ENCODE data around the gene TCF4. TPM values are rescaled to one million over a fixed set of nuclear protein-coding genes. Genes with fewer than 3 reads are reported as not detected.

TCF4 gene
- total RNA-seq, 2 experiments from 2014 or later: 75.9 to 76.0 TPM

DNA sequence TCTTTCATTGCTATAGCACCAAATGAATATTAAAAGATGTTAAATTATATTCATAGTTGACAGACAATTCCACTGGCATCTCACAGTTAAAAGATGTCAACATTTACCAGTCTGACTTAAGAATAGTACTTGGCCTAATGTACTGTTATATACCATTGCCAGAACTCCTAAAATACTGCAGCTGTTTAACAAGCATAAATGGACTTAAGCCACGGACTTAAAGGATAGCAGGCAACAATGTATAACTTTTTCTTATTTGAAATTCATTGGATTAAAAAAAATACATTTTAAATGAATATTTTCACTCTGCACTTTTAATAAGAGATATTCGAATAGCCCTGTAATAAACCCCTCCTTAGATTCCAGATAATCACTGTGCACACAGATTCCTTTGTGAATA lies 3.8 kb downstream of the TCF4 start:
- no peak overlapping the region for H3K27ac ChIP-seq (ENCODE audit: low read depth, low read length, poor library complexity, severe bottlenecking)
- BruUV-seq (replicated peaks): no TSS peak
- peak overlapping the region; percentile 81 for H3K4me2 ChIP-seq (ENCODE audit: low read length)
- CTCF ChIA-PET (ENCODE audit: unreplicated experiment): no interaction called here
- no peaks in the 10 kb centered on the region for H3K9me3 ChIP-seq (ENCODE audit: low read length)
- H3K4me3 ChIP-seq (ENCODE audit: low read depth, low read length, poor library complexity, severe bottlenecking): peak overlapping the region; percentile 19
- intact Hi-C loops (cut with micrococcal nuclease; ENCODE audit: unreplicated experiment): loop anchor here (10.0 kb wide), 1 partner anchor 1229 kb away; the partner anchor contains the start of genes C18orf54 and STARD6
- POLR2A ChIA-PET: interaction anchor here (1.2 kb wide), 1 partner anchor 135 kb away, joined by 4 read pairs; no protein-coding TSS in a partner anchor
- peaks cover 43% of the 10 kb centered on the region for H3K4me1 ChIP-seq (ENCODE audit: insufficient read depth, low read length, poor library complexity, severe bottlenecking)
- H4K20me1 ChIP-seq (ENCODE audit: insufficient read depth, low read length): no peaks in the 10 kb centered on the region
- no peak for DNase-seq (ENCODE audit: low spot score)
- no peak for TF ChIP-seq EZH2phosphoT487 (IDR thresholded peaks at IDR 0.05; ENCODE audit: borderline replicate concordance, low read depth, low read length)
- TF ChIP-seq, protein P1, sequence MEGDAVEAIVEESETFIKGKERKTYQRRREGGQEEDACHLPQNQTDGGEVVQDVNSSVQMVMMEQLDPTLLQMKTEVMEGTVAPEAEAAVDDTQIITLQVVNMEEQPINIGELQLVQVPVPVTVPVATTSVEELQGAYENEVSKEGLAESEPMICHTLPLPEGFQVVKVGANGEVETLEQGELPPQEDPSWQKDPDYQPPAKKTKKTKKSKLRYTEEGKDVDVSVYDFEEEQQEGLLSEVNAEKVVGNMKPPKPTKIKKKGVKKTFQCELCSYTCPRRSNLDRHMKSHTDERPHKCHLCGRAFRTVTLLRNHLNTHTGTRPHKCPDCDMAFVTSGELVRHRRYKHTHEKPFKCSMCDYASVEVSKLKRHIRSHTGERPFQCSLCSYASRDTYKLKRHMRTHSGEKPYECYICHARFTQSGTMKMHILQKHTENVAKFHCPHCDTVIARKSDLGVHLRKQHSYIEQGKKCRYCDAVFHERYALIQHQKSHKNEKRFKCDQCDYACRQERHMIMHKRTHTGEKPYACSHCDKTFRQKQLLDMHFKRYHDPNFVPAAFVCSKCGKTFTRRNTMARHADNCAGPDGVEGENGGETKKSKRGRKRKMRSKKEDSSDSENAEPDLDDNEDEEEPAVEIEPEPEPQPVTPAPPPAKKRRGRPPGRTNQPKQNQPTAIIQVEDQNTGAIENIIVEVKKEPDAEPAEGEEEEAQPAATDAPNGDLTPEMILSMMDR (conservative IDR thresholded peaks at IDR 0.05; ENCODE audit: low read length): no peak
- H3K79me2 ChIP-seq (ENCODE audit: insufficient read depth, low read depth, low read length): peaks cover 61% of the 10 kb centered on the region; the same call in 1 of the 2 replicates
- no peak overlapping the region for H2AFZ ChIP-seq (ENCODE audit: low read length)
- H3K9me2 ChIP-seq (ENCODE audit: insufficient read depth, low read length): no peaks in the 10 kb centered on the region
- peaks cover 45% of the 10 kb centered on the region for H3K36me3 ChIP-seq (ENCODE audit: insufficient read depth, low read length)

DNA sequence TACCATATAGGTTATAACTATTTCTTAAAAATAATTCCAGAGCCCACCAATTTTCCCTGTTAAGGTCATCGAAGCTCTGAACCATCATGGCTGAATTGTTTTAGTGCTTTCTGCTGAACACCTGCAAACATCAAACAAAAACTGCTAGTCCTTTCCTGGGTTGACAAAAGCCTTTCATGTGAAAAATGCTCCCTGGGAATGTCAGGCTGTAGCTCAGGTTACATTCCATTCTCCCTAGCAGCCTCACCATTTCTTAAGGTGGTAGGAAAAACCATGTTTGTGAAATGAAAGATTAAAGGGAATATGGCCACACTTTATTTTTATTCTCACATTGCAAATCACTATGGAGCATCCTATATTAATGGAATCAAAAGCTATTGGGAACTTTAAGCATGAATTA lies 5.7 kb downstream of the TCF4 start:
- H3K9me3 ChIP-seq (ENCODE audit: low read length): no peaks in the 10 kb centered on the region
- ChIA-PET CTCF (ENCODE audit: unreplicated experiment) (no interaction called here), POLR2A (no interaction called here)
- intact Hi-C loops (cut with micrococcal nuclease; ENCODE audit: unreplicated experiment): loop anchor here (10.0 kb wide), 1 partner anchor 1228 kb away; the partner anchor contains the start of genes C18orf54 and STARD6
- H3K4me2 ChIP-seq (ENCODE audit: low read length): peak overlapping the region; percentile 28; the same call in 1 of the 2 replicates
- no peaks in the 10 kb centered on the region for H3K9me2 ChIP-seq (ENCODE audit: insufficient read depth, low read length)
- TF ChIP-seq, protein P1 (conservative IDR thresholded peaks at IDR 0.05; ENCODE audit: low read length): no peak
- no peak for TF ChIP-seq EZH2phosphoT487 (IDR thresholded peaks at IDR 0.05; ENCODE audit: borderline replicate concordance, low read depth, low read length)
- no peaks in the 10 kb centered on the region for H4K20me1 ChIP-seq (ENCODE audit: insufficient read depth, low read length)
- peaks cover 54% of the 10 kb centered on the region; the same call in 1 of the 2 replicates for H3K79me2 ChIP-seq (ENCODE audit: insufficient read depth, low read depth, low read length)
- DNase-seq (ENCODE audit: low spot score): no peak
- no TSS peak for BruUV-seq (replicated peaks)
- peaks cover 43% of the 10 kb centered on the region for H3K4me1 ChIP-seq (ENCODE audit: insufficient read depth, low read length, poor library complexity, severe bottlenecking)
- H2AFZ ChIP-seq (ENCODE audit: low read length): no peak overlapping the region
- no peak overlapping the region for H3K4me3 ChIP-seq (ENCODE audit: low read depth, low read length, poor library complexity, severe bottlenecking)
- peaks cover 60% of the 10 kb centered on the region for H3K36me3 ChIP-seq (ENCODE audit: insufficient read depth, low read length)
- no peak overlapping the region for H3K27ac ChIP-seq (ENCODE audit: low read depth, low read length, poor library complexity, severe bottlenecking)

DNA sequence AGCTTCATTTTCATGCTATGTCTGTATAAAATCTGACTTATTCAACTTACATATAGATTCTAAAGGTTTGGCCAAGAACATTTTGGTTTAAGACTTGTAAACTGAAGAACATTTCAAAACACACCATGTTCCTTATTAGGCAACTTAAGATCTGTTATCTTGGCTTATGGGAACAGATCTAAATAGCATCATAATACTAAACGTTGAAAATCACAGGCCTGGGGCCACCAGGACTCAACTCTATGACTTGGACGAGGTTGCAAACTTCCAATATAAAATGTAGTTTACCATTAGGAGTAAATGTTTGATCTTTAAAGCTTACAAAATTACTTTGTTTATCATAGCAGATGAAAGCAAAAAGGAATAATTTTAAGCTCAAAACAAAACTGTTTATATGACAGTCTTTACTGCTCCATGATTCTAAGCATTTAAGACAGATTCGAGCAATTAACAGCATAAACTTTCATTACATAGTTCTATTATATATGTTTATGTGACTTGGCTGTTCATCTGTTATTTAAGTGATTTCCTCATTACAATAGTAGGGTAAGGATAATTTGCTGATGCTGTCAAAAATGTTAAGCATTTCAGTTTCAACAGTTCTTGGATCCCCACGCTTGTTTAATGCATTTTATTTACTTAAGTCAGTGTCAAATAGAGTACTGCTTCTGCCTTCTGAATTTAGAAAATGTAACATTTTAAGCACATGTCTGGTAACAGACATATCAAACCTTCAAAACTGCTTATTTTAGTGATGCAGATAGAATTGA lies 8.3 kb downstream of the TCF4 start:
- no peak for TF ChIP-seq EZH2phosphoT487 (IDR thresholded peaks at IDR 0.05; ENCODE audit: borderline replicate concordance, low read depth, low read length)
- TF ChIP-seq, protein P1 (conservative IDR thresholded peaks at IDR 0.05; ENCODE audit: low read length): no peak
- Histone ChIP-seq H3K9me2 (ENCODE audit: insufficient read depth, low read length) (no peaks in the 10 kb centered on the region), H2AFZ (ENCODE audit: low read length) (no peak overlapping the region), H3K4me2 (ENCODE audit: low read length) (peak overlapping the region; percentile 7; the same call in 1 of the 2 replicates), H3K36me3 (ENCODE audit: insufficient read depth, low read length) (peaks cover 63% of the 10 kb centered on the region), H3K4me3 (ENCODE audit: low read depth, low read length, poor library complexity, severe bottlenecking) (no peak overlapping the region), H4K20me1 (ENCODE audit: insufficient read depth, low read length) (no peaks in the 10 kb centered on the region), H3K79me2 (ENCODE audit: insufficient read depth, low read depth, low read length) (peaks cover 42% of the 10 kb centered on the region; the same call in 1 of the 2 replicates), H3K9me3 (ENCODE audit: low read length) (no peaks in the 10 kb centered on the region), H3K27ac (ENCODE audit: low read depth, low read length, poor library complexity, severe bottlenecking) (no peak overlapping the region), H3K4me1 (ENCODE audit: insufficient read depth, low read length, poor library complexity, severe bottlenecking) (peaks cover 32% of the 10 kb centered on the region)
- CTCF ChIA-PET (ENCODE audit: unreplicated experiment): no interaction called here
- POLR2A ChIA-PET: interaction anchor here (0.5 to 1.3 kb wide), 4 partner anchors 9 to 1528 kb away, joined by 3 read pairs; no protein-coding TSS in a partner anchor
- no TSS peak for BruUV-seq (replicated peaks)
- intact Hi-C loops (cut with micrococcal nuclease; ENCODE audit: unreplicated experiment): loop anchor here (10.0 kb wide), 2 partner anchors 345 to 1225 kb away; partner anchors contain the start of genes C18orf54 and STARD6
- no peak for DNase-seq (ENCODE audit: low spot score)

All from OCI-LY7 (cell line).